Measurements from ENCODE around the gene KCNIP4.

- no peak for TF ChIP-seq CTCF (IDR thresholded peaks at IDR 0.05 in 8 of 11, conservative IDR thresholded peaks at IDR 0.05 in 3 of 11)
- TF ChIP-seq POLR2A (IDR thresholded peaks at IDR 0.05): no peak
Measured at GRCh38 chr4:21209860-21210259, 738.7 kb downstream of the KCNIP4 start.
